ENCODE measurements around the gene SLC6A16.
A peak's percentile ranks its signal among the peaks of the same experiment; 100 is the strongest.
"Not testable (repeated sequence)": the region's sequence is repeated elsewhere in the genome, so short reads cannot be mapped to it uniquely, and the experiment has no call there.

Gene SLC6A16

DNA sequence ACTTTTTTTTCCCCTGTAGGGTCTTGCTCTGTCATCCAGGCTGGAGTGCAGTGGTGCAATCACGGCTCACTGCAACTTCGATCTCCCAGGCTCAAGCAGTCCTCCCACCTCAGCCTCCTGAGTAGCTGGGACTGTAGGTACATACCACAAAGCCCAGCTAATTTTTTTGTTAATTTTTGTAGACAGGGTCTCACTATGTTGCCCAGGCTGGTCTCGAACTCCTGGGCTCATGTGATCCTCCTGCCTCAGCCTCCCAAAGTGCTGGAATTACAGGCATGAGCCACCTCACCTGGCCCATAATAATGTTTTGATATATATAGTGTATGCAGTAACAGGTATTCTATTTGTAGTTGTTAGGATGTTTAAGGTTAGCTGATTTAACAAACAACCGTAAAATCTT is 6.2 kb upstream of the SLC6A16 start:
- DNase-seq (ENCODE audit: low spot score), result not testable (repeated sequence)

DNA sequence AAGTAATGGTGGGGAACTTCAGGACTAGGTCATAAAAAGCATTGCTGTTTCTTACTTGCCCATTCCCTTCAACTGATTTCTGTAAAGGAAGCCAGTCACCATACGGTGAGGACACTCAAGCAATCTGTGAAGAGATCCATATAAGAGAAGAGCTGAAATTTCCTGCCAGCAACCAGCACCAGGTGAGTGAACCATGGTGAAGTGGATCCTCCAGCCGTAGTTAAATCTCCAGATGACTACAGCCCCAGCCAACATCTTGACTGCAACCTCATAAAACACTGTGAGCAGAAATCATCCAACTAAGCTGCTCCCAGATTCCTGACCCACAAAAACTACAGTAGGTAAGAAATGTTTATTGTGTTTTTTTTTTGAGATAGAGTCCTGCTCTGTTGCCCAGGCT is 3.8 kb upstream of the SLC6A16 start:
- DNase-seq (ENCODE audit: low spot score), result no peak

DNA sequence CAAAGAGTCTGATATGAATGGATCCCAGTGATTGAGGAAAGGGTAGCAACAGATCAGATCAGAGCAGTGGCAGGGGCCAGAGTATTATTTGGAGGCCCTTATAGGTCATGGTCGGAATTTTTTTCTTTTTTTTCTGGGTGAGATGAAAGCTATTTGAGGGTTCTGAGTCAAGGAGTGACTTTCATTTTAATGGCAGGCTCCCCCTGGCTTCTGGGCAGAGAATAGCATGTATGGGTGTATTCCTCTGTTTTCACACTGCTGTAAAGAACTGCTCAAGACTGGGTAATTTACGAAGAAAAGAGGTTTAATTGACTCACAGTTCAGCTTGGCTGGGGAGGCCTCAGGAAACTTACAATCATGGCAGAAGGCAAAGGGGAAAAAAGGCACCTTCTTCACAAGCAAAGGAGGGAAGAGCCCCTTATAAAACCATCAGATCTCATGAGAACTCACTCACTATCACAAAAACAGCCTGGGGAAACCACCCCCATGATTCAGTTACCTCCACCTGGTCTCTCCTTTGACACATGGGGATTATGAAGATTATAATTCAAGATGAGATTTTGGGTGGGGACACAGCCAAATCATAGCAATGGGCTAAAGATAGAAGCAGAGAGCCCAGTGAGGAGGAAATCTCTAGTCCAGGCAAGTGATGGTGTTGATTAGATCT is 3.0 kb upstream of the SLC6A16 start:
- no peak for DNase-seq (ENCODE audit: low spot score)

DNA sequence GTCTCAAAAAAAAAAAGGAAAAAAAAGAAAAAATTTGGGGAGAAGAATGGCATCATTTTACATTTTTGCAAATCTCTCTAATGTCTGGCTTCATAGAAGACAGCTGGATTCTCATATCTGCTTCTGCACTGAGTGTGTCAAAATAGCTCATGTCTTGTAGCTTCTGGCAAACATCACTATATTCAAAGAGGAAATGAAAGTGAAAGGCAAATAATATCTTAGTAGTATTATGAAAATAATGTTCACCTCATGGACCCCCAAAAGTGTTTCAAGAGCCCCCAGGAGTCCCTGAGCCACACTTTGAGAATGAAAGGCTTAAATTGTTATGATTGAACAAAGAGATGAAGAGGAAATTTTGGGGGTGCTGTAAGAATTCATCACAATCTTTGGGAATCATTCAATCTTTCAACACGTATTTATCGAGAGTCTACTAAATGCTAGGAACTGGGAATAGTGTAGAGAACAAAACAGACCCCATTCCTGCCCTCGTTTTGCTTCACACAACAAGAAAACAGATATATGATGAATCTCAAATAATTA is 1.2 kb upstream of the SLC6A16 start:
- no peak for DNase-seq (ENCODE audit: low spot score)

DNA sequence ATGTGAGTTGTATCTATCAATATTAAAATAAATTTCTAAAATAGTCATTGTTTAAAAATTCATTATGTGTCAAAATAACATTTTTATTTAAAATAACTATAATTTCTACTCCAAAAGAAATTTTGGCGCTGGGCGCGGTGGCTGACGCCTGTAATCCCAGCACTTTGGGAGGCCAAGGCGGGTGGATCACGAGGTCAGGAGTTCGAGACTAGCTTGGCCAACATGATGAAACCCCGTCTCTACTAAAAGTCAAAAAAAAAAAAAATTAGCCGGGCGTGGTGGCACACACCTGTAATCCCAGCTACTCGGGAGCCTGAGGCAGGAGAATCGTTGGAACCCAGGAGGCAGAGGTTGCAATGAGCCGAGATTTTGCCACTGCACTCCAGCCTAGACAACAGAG is 765 bp upstream of the SLC6A16 start:
- not testable (repeated sequence) for DNase-seq (ENCODE audit: low spot score)

DNA sequence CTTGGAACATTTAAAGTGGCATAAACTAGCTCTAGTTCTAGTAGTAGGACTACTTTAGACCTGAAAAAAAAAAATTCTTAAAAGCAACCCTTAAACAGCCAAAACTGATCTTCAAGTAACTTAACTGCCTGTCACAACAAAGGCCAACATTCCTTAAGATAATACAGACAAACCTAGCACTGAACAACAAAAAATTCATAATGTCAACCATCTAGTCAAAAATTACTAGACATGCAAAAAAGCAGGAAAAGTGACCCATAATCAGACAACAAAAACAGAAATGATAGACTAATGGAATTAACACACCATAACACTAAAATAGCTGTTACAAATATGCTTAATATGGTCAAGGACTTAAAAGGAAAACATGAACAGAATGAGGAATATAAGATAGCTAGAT is 6.7 kb downstream of the SLC6A16 start:
- DNase-seq (ENCODE audit: low spot score), result no peak

DNA sequence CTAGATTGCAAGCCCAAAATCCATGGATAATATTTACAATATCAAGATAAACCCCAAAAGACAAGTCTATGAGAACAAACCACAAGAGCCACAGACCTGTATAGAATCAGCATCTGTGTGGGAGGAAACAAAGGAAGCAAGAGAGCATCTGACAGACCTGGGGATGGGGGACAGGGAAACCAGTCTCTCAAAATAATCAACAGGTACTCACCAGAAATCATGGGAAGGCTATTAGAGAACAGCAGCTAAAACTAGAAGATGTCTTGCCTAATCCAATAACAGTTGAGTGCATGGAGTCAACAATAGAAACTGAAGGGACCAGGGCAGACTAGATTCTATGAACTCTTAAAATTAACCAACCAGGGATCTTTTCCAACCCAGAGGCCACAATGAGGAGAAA is 8.7 kb downstream of the SLC6A16 start:
- no peak for DNase-seq (ENCODE audit: low spot score)

GRCh38 chr19:49315111-49315510 is 9.9 kb downstream of the SLC6A16 start:
- no peak for DNase-seq (ENCODE audit: low spot score)

DNA sequence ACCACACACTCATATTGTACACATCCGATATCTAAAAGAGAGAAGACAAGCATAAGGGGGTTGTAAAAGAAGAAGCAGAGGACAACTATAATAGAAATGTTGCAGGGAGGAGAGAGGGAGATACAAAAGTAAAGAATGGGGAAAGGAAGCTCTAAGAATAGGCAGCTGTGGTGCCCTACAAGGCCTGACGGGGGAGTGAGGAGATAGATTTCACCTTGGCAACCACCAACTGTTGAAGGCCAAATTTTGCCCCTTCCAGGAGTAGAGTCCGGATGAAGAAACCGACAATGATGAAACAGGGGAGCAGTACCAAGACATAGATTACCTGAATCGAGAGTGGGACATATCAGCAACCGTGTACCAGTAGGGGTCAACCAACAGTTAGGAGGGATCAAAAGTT is 15.9 kb downstream of the SLC6A16 start:
- no peak for DNase-seq (ENCODE audit: low spot score)

DNA sequence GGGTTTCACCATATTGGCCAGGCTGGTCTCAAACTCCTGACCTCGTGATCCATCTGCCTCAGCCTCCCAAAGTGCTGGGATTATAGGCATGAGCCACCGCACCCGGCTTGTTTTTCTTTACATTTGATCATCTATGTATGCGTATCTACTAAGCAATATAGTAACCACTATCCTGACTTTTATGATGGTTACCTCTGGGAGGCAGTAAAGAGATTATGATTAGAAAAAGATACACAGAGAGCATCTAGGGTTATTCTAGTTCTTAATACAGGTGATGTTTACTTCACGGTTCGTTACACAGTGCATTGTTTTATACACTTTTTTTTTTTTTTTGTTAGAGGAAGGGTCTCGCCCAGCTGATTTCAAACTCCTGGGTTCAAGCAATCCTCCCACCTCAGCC is 18.3 kb downstream of the SLC6A16 start:
- DNase-seq (ENCODE audit: low spot score), result not testable (repeated sequence)

DNA sequence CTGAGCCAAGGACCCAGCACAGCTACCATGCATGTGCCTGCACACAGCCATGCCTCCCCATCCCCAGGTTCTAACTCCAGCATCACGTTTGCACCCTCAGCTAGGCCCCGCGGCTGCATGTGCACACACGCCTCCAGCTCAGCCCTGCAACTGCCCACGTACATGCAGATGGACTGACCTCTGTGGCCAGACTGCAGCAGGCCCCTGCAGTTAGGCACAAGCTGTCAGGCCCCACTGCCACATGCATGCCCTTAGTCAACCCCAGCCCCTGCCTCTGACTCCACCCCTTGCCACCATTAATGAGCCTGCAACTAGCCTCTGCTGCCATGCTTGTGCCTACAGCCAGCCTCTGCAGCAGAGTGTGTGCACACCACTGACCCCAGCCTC is 23.1 kb downstream of the SLC6A16 start:
- no peak for DNase-seq (ENCODE audit: low spot score)

- peak; percentile 75 for DNase-seq (ENCODE audit: low spot score)
Observed at GRCh38 chr19:49301165-49301865, 23.7 kb downstream of the SLC6A16 start.

DNA sequence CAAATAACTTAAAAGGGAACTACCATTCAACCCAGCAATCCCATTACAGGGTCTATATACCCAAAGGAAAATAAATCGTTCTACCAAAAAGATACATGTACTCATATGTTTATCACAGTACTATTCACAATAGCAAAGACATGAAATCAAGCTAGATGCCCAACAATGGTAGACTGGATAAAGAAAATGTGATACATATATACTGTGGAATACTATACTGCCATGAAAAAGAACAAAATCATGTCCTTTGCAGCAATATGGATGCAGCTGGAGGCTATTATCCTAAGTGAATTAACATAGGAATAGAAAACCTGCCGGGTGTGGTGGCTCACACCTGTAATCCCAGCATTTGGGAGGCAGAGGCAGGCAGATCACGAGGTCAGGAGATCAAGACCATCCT is 26.3 kb downstream of the SLC6A16 start:
- not testable (repeated sequence) for DNase-seq (ENCODE audit: low spot score)

- DNase-seq (ENCODE audit: low spot score), result no peak
Observed at GRCh38 chr19:49297403-49297802, 27.6 kb downstream of the SLC6A16 start.

GRCh38 chr19:49295208-49295880 is 29.6 kb downstream of the SLC6A16 start:
- no peak for DNase-seq (ENCODE audit: low spot score)

DNA sequence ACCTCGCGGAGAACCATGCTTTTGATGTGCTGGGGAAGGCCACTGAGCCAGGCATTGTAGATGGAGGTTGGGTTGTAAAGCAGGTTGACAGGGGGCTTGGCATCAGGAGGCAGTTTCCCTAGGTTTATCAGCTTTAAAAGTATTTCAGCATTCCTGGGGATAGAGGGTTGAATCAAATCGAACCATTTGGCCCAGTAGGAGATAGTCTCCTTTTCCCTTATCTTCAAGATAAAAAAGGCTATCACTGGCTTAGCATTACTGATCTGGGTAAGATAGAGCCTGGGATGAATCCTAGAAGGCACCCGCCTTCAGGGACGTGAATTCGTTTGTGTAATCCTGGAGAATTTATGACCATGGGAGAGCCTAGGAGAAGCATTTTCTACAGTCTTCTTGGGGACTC is 30.6 kb downstream of the SLC6A16 start:
- no peak for DNase-seq (ENCODE audit: low spot score)

DNA sequence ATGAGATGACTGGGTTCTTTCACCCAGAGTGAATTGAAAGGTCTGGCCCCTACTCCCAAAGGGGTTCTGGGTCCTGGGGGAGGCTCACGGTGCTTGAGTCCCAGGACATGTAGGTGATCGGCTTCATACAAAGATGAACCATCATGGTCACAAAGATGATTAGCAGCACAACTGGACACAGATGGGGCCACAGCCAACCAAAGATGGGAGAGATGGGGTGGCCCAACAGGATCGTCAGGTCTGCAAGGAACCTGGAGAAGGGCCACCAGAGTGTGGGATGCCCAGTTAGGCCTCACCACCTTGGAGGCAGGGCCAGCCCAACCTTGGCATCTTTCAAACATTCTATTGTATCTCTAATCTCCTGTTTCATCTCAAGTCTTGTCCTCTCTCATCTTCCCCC is 34.5 kb downstream of the SLC6A16 start:
- no peak for DNase-seq (ENCODE audit: low spot score)

DNA sequence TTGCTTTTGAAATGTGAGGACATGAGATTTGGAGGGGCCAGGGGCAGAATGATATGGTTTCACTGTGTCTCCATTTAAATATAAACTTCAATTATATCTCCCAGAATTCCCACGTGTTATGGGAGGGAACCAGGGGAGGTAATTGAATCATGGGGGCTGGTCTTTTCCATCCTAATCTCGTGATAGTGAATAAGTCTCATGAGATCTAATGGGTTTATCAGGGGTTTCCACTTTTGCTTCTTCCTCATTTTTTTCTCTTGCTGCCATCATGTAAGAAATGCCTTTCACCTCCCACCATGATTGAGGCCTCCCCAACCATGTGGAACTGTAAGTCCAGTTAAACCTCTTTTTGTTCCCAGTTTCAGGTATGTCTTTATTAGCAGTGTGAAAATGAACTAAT is 35.7 kb downstream of the SLC6A16 start:
- not testable (repeated sequence) for DNase-seq (ENCODE audit: low spot score)

- DNase-seq (ENCODE audit: low spot score), result not testable (repeated sequence)
Observed at GRCh38 chr19:49288205-49288604, 36.8 kb downstream of the SLC6A16 start.

DNA sequence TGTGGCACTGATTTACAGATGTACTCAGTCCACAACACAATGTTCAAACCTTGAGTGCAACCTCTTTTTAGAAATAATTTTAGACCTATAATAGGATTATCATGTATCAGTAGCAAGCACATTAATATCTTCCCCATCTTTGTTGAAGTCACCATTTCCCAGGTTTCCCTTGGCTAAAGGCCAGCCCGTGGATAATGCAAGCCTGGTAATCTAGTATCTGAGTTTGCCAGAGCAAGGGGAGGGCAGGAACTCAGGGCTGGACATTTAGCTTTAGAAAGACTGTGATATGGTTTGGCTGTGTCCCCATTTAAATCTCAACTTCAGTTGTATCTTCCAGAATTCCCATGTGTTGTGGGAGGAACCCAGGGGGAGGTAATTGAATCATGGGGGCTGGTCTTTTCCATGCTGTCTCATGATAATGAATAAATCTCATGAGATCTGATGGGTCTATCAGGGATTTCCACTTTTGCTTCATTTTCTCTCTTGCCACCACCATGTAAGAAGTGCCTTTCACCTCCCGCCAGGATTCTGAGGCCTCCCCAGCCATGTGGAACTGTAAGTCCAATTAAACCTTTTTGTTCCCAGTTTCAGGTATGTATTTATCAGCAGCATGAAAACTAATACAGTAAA is 37.7 kb downstream of the SLC6A16 start:
- no peak for DNase-seq (ENCODE audit: low spot score)

GRCh38 chr19:49282184-49282583 is 42.8 kb downstream of the SLC6A16 start:
- DNase-seq (ENCODE audit: low spot score), result no peak

- no peak for DNase-seq (ENCODE audit: low spot score)
Observed at GRCh38 chr19:49272204-49272603, 52.8 kb downstream of the SLC6A16 start.

Data from Ammon's horn (tissue), 1 donor.